Measurements from ENCODE around the gene BPTF.

Gene BPTF

GRCh38 chr17:67853703-67854102 lies 28.4 kb downstream of the BPTF start:
- Histone ChIP-seq H3K4me3 (ENCODE audit: low read depth, low read length) (no peak overlapping the region), H3K36me3 (ENCODE audit: control insufficient read depth in 2 of 2, insufficient read depth in 1 of 2, low read length in 2 of 2) (peaks cover 4 to 20% of the 10 kb centered on the region in 2 experiments), H3K27ac (ENCODE audit: extremely low read depth, low read depth, low read length) (no peak overlapping the region), H3K4me1 (ENCODE audit: control insufficient read depth, insufficient read depth, low read length) (no peaks in the 10 kb centered on the region; the same call in 1 of the 2 replicates), H3K9me3 (ENCODE audit: control insufficient read depth, insufficient read depth, low read depth, low read length) (no peaks in the 10 kb centered on the region)
- POLR2A ChIA-PET: no interaction called here
- CTCF ChIA-PET: no interaction called here
- TF ChIP-seq ZBTB44 (tag by site-specific recombination; IDR thresholded peaks at IDR 0.05) (no peak), ATF2 (tag by site-specific recombination; IDR thresholded peaks at IDR 0.05; ENCODE audit: low read depth) (peak; percentile 82)

- H3K4me3 ChIP-seq (ENCODE audit: low read depth, low read length): no peak overlapping the region
- peaks cover 4% of the 10 kb centered on the region for H3K4me1 ChIP-seq (ENCODE audit: control insufficient read depth, insufficient read depth, low read length)
- no peak overlapping the region for H3K27ac ChIP-seq (ENCODE audit: extremely low read depth, low read depth, low read length)
- ChIA-PET CTCF (interaction anchor here (0.7 to 0.9 kb wide), 2 partner anchors 15 to 55 kb away, joined by 3 read pairs; no protein-coding TSS in a partner anchor), POLR2A (no interaction called here)
- H3K9me3 ChIP-seq (ENCODE audit: control insufficient read depth, insufficient read depth, low read depth, low read length): no peaks in the 10 kb centered on the region
- H3K36me3 ChIP-seq (ENCODE audit: control insufficient read depth in 2 of 2, insufficient read depth in 1 of 2, low read length in 2 of 2): peaks cover 4 to 20% of the 10 kb centered on the region in 2 experiments
- TF ChIP-seq ZNF670 (tag by site-specific recombination; IDR thresholded peaks at IDR 0.05; ENCODE audit: low read depth): no peak
- TF ChIP-seq YY2 (tag by site-specific recombination; IDR thresholded peaks at IDR 0.05): no peak
- no peak for TF ChIP-seq TCF7L2 (IDR thresholded peaks at IDR 0.05; ENCODE audit: borderline replicate concordance, low read depth, low read length)
- TF ChIP-seq ZNF132 (tag by site-specific recombination; IDR thresholded peaks at IDR 0.05; ENCODE audit: borderline replicate concordance): no peak
- no peak for TF ChIP-seq SP2 (tag by site-specific recombination; IDR thresholded peaks at IDR 0.05)
- no peak for TF ChIP-seq ZNF600 (tag by site-specific recombination; IDR thresholded peaks at IDR 0.05)
- no peak for TF ChIP-seq SCRT2 (tag by site-specific recombination; IDR thresholded peaks at IDR 0.05)
- no peak for TF ChIP-seq ZNF280D (tag by site-specific recombination; IDR thresholded peaks at IDR 0.05)
- TF ChIP-seq CTCF (tag by site-specific recombination; IDR thresholded peaks at IDR 0.05): no peak
- no peak for TF ChIP-seq ZNF292 (tag by site-specific recombination; IDR thresholded peaks at IDR 0.05; ENCODE audit: borderline replicate concordance, low read depth)
- no peak for TF ChIP-seq AEBP2 (tag by site-specific recombination; IDR thresholded peaks at IDR 0.05; ENCODE audit: borderline replicate concordance)
- no peak for TF ChIP-seq ZNF18 (tag by site-specific recombination; IDR thresholded peaks at IDR 0.05)
- TF ChIP-seq BCL11A (tag by site-specific recombination; IDR thresholded peaks at IDR 0.05; ENCODE audit: low read depth): no peak
- no peak for TF ChIP-seq ZNF324 (tag by site-specific recombination; IDR thresholded peaks at IDR 0.05)
- no peak for TF ChIP-seq ZBTB11 (tag by site-specific recombination; conservative IDR thresholded peaks at IDR 0.05; ENCODE audit: low read depth)
- TF ChIP-seq ZNF416 (tag by site-specific recombination; IDR thresholded peaks at IDR 0.05): no peak
- no peak for TF ChIP-seq BCL11B (tag by site-specific recombination; IDR thresholded peaks at IDR 0.05; ENCODE audit: low read depth)
Observed at GRCh38 chr17:67854378-67854777, 29.1 kb downstream of the BPTF start.
